ENCODE data around the gene ZDHHC4.

The ZDHHC4 gene

DNA sequence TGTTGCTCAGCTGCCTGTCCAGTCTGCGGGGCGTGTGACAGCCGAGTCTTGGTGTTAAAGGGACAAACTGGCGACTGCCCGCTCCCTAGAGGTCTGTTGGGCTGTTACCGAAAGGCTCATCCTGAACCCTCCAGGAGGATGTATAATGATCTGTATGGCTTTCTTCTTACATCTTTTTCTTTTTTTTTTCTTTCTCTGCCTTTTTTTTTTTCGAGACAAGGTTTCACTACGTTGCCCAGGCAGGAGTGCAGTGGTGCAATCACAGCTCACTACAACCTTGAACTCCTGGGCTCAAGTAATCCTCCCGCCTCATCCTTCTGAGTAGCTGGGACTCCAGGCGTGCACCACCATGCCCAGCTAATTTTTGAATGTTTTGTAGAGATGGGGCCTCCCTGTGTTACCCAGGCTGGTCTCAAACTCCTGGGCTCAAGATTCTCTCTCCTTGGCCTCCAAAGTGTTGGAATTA lies 13.4 kb downstream of the ZDHHC4 start:
- peak in 1 of 2 experiments; percentile 68 for DNase-seq (ENCODE audit: low read depth in 1 of 2, low spot score in 1 of 2)
- no peak for TF ChIP-seq JUND (IDR thresholded peaks at IDR 0.05; ENCODE audit: low read depth)

DNA sequence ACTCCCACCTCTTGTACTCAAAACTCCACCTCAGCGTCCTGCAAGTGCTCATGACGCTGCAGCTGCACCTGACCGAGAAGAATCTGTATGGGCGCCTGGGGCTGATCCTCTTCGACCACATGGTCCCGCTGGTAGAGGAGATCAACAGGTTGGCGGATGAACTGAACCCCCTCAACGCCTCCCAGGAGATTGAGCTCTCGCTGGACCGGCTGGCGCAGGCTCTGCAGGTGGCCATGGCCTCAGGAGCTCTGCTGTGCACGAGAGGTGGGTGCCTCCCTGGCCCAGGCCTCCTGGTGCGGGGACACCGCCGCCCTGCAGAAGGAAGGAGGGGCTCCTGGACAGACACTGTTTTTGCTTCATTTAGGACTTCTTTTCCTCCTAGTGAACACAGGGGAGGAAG lies 22.8 kb downstream of the ZDHHC4 start:
- TF ChIP-seq JUND (IDR thresholded peaks at IDR 0.05; ENCODE audit: low read depth): no peak
- DNase-seq (ENCODE audit: low read depth in 1 of 2, low spot score in 1 of 2): no peak
- in situ Hi-C loops (cut with HindIII; ENCODE audit: low pct_unique_long_range_greater_than_20kb, low sequenced_read_pairs): no loop called here

More for the DNA sequence above, 13.4 kb downstream of the ZDHHC4 start:
- in situ Hi-C loops (cut with HindIII; ENCODE audit: low pct_unique_long_range_greater_than_20kb, low sequenced_read_pairs): no loop called here

GRCh38 chr7:6604458-6604857 lies 27.2 kb downstream of the ZDHHC4 start:
- TF ChIP-seq JUND (IDR thresholded peaks at IDR 0.05; ENCODE audit: low read depth): no peak
- no peak for DNase-seq (ENCODE audit: low read depth in 1 of 2, low spot score in 1 of 2)
- in situ Hi-C loops (cut with HindIII; ENCODE audit: low pct_unique_long_range_greater_than_20kb, low sequenced_read_pairs): no loop called here

- in situ Hi-C loops (cut with HindIII; ENCODE audit: low pct_unique_long_range_greater_than_20kb, low sequenced_read_pairs): no loop called here
- TF ChIP-seq JUND (IDR thresholded peaks at IDR 0.05; ENCODE audit: low read depth): no peak
- DNase-seq (ENCODE audit: low read depth in 1 of 2, low spot score in 1 of 2): no peak
Measured at GRCh38 chr7:6606866-6607583, 29.8 kb downstream of the ZDHHC4 start.

DNA sequence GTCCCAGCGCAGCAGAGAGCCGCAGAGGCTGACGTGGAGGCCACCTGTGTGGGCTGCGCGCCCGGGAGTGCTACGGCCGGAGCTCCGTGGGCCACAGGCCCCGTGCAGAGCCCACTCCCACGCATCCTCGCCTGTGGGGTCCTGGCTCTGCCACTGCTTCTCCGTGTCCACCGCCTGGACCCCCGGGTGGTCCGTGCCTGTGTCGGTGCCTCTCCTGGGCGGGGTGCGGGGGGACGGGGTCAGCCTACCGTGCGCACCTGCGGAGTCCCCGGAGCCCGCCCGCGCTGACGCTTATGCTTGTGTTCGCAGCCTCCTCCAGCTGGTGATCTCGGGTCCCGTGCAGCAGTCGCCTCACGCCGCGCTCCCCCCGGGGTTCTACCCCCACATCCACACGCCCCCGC lies 30.4 kb downstream of the ZDHHC4 start:
- no peak for DNase-seq (ENCODE audit: low read depth in 1 of 2, low spot score in 1 of 2)
- no peak for TF ChIP-seq JUND (IDR thresholded peaks at IDR 0.05; ENCODE audit: low read depth)
- in situ Hi-C loops (cut with HindIII; ENCODE audit: low pct_unique_long_range_greater_than_20kb, low sequenced_read_pairs): no loop called here

- no peak for TF ChIP-seq JUND (IDR thresholded peaks at IDR 0.05; ENCODE audit: low read depth)
- in situ Hi-C loops (cut with HindIII; ENCODE audit: low pct_unique_long_range_greater_than_20kb, low sequenced_read_pairs): no loop called here
- no peak for DNase-seq (ENCODE audit: low read depth in 1 of 2, low spot score in 1 of 2)
Measured at GRCh38 chr7:6608081-6608480, 30.8 kb downstream of the ZDHHC4 start.

- in situ Hi-C loops (cut with HindIII; ENCODE audit: low pct_unique_long_range_greater_than_20kb, low sequenced_read_pairs): no loop called here
- DNase-seq (ENCODE audit: low read depth in 1 of 2, low spot score in 1 of 2): no peak
- no peak for TF ChIP-seq JUND (IDR thresholded peaks at IDR 0.05; ENCODE audit: low read depth)
Measured at GRCh38 chr7:6608794-6609193, 31.5 kb downstream of the ZDHHC4 start.

- no peak for TF ChIP-seq JUND (IDR thresholded peaks at IDR 0.05; ENCODE audit: low read depth)
- DNase-seq (ENCODE audit: low read depth in 1 of 2, low spot score in 1 of 2): no peak
- in situ Hi-C loops (cut with HindIII; ENCODE audit: low pct_unique_long_range_greater_than_20kb, low sequenced_read_pairs): no loop called here
Measured at GRCh38 chr7:6612819-6613218, 35.6 kb downstream of the ZDHHC4 start.

DNA sequence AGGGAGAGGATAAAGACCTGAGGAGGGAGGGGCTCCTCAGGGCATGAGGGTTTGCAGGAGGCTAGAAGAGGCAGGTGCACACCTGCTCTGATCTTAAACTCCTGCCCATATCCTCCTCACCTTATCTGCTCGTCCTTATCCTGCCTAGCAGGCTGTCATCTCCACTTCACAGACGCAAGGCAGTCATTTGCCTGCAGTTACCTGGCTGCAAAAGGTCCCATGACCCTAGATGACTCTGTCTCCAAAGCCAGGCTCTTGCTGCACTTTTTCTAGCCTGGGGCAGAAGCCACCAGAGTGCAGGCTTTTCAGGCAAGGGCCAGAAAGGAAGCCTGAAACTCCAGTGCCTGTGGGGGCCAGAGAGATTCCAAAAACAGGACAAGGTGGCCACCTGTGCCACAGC lies 36.5 kb downstream of the ZDHHC4 start:
- no peak for TF ChIP-seq JUND (IDR thresholded peaks at IDR 0.05; ENCODE audit: low read depth)
- in situ Hi-C loops (cut with HindIII; ENCODE audit: low pct_unique_long_range_greater_than_20kb, low sequenced_read_pairs): no loop called here
- no peak for DNase-seq (ENCODE audit: low read depth in 1 of 2, low spot score in 1 of 2)

GRCh38 chr7:6614953-6615722 lies 37.9 kb downstream of the ZDHHC4 start, which contains the start of gene ZNF853:
ZNF853 (plus strand) TSS chr7:6615610; CDS start chr7:6616175, 565 bp downstream.
- DNase-seq (ENCODE audit: low read depth in 1 of 2, low spot score in 1 of 2): no peak
- no peak for TF ChIP-seq JUND (IDR thresholded peaks at IDR 0.05; ENCODE audit: low read depth)
- in situ Hi-C loops (cut with HindIII; ENCODE audit: low pct_unique_long_range_greater_than_20kb, low sequenced_read_pairs): no loop called here

- peak in 1 of 2 experiments; percentile 35 for DNase-seq (ENCODE audit: low read depth in 1 of 2, low spot score in 1 of 2)
- no peak for TF ChIP-seq JUND (IDR thresholded peaks at IDR 0.05; ENCODE audit: low read depth)
- in situ Hi-C loops (cut with HindIII; ENCODE audit: low pct_unique_long_range_greater_than_20kb, low sequenced_read_pairs): no loop called here
Measured at GRCh38 chr7:6615723-6616555, 38.7 kb downstream of the ZDHHC4 start.

- no peak for DNase-seq (ENCODE audit: low read depth in 1 of 2, low spot score in 1 of 2)
- in situ Hi-C loops (cut with HindIII; ENCODE audit: low pct_unique_long_range_greater_than_20kb, low sequenced_read_pairs): no loop called here
- TF ChIP-seq JUND (IDR thresholded peaks at IDR 0.05; ENCODE audit: low read depth): no peak
Measured at GRCh38 chr7:6616854-6617643, 39.8 kb downstream of the ZDHHC4 start.
